Measurements from ENCODE around the gene PCGF5. TPM values are rescaled to one million over a fixed set of nuclear protein-coding genes. Genes with fewer than 3 reads are reported as not detected.
"Not testable (repeated sequence)": the region's sequence is repeated elsewhere in the genome, so short reads cannot be mapped to it uniquely, and the experiment has no call there.

The PCGF5 gene
- total RNA-seq, 1 donor, result 106 TPM

DNA sequence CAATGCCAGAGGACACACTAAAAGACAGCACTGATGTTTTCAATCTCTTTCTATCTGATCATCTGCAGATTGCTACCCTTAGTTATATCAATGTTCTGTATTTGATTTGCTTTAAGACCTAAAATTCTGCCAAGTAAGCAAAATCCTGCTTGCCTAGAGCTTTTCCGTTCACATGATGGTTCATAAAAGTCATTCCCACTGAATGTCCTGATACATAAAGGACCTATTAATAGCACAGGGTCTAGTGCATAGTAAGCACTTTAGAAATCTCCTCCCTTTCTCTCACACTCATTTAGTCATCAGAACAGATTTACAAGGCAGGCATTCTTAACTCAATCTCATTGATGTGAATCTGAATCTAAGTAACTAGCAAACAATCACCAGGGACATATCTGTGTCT, 68.8 kb downstream of the PCGF5 start:
- Histone ChIP-seq H3K4me1 (ENCODE audit: insufficient read depth, low read length) (no peaks in the 10 kb centered on the region), H3K27me3 (ENCODE audit: insufficient read depth, low read length) (no peaks in the 10 kb centered on the region), H3K4me3 (ENCODE audit: low read length) (no peak overlapping the region)

GRCh38 chr10:91290607-91291006, 70.1 kb downstream of the PCGF5 start:
- no peaks in the 10 kb centered on the region for H3K9me3 ChIP-seq (ENCODE audit: low read depth, low read length)
- no peak overlapping the region for H3K4me3 ChIP-seq (ENCODE audit: low read length)
- no peaks in the 10 kb centered on the region for H3K27me3 ChIP-seq (ENCODE audit: insufficient read depth, low read length)
- H3K4me1 ChIP-seq (ENCODE audit: insufficient read depth, low read length), result no peaks in the 10 kb centered on the region

More for the DNA sequence above, 68.8 kb downstream of the PCGF5 start:
- H3K9me3 ChIP-seq (ENCODE audit: low read depth, low read length), result no peaks in the 10 kb centered on the region

DNA sequence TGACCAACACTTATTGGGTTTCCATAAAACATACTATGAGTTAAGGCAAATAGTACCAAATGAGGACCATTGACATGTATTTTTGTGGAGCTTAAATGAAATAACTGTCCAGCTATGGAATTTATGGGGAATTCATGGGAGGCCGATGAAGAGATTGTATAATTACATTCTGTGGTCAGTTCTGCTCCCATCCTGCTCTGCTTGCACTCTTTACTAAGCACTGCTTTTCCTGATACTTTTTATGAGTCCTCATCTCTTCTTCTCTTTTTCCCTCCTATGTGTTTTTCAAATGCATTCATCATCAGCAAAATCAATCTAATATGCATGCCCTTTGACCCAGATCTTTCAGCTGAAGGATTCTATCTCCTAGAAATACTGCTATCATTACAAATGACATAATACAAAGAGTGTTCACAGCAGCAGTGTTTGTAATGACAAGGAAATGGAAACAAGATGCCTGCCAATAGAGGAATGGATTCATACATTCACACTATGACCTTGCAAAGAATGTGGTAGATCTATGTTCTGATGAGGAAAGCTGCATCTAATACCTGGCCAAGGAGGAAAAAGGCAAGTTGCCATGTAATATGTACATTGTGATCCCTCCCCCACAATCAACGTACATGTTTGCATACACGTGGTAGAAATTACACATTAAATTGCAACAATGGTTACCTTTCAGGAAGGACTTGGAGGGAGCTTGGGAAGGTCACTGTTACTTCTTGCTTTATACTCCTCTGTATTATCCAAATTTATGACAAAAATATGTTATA, 73.9 kb downstream of the PCGF5 start:
- Histone ChIP-seq H3K27me3 (ENCODE audit: insufficient read depth, low read length) (no peaks in the 10 kb centered on the region), H3K4me1 (ENCODE audit: insufficient read depth, low read length) (peaks cover 8% of the 10 kb centered on the region), H3K9me3 (ENCODE audit: low read depth, low read length) (no peaks in the 10 kb centered on the region), H3K4me3 (ENCODE audit: low read length) (no peak overlapping the region)

DNA sequence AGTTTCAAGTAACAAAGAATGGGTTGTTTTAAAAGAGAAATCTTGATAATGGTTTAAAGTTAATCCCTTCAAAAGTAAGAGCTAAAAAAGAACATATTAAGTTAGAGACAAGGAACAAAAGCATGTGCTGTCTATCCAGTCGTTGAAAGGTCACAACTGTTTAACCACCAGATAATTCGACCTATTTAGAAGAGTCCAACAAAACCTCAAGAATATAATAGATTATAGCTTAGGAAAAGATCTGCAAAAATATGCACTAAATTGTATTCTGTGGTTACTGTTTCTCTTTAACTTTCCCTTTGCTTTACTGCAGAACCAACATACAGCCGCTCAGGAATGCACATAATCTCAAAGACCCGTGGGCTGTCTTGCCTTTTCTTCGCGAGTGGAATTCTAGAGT, 74.9 kb downstream of the PCGF5 start:
- peaks cover 8% of the 10 kb centered on the region for H3K4me1 ChIP-seq (ENCODE audit: insufficient read depth, low read length)
- no peaks in the 10 kb centered on the region for H3K9me3 ChIP-seq (ENCODE audit: low read depth, low read length)
- H3K4me3 ChIP-seq (ENCODE audit: low read length), result no peak overlapping the region
- no peaks in the 10 kb centered on the region for H3K27me3 ChIP-seq (ENCODE audit: insufficient read depth, low read length)

DNA sequence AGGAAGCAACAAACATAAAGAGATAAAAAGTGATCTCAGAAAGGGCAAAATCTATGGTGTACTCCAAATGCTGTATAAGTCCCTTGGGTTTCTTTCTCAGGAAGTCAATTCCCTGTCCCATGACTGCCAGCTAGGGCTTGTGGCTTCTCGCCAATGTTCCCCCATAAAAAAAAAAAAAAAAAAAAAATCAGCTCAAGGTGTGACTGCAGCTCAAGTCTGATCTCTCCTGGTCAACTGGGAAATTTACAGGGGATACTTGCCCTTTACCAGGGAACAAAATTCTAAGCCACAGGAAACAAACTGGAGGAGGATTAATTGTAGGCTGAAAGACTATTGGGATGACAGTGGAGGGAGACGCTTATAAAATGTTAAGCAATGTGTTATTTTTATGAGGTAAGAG, 76.0 kb downstream of the PCGF5 start:
- no peaks in the 10 kb centered on the region for H3K27me3 ChIP-seq (ENCODE audit: insufficient read depth, low read length)
- no peak overlapping the region for H3K4me3 ChIP-seq (ENCODE audit: low read length)
- H3K9me3 ChIP-seq (ENCODE audit: low read depth, low read length), result no peaks in the 10 kb centered on the region
- H3K4me1 ChIP-seq (ENCODE audit: insufficient read depth, low read length), result peaks cover 8% of the 10 kb centered on the region

GRCh38 chr10:91298224-91298871, 77.9 kb downstream of the PCGF5 start:
- Histone ChIP-seq H3K4me1 (ENCODE audit: insufficient read depth, low read length) (peaks cover 8% of the 10 kb centered on the region), H3K27me3 (ENCODE audit: insufficient read depth, low read length) (no peaks in the 10 kb centered on the region), H3K4me3 (ENCODE audit: low read length) (peak overlapping the region; percentile 0), H3K9me3 (ENCODE audit: low read depth, low read length) (no peaks in the 10 kb centered on the region)

GRCh38 chr10:91299999-91300575, 79.6 kb downstream of the PCGF5 start:
- H3K9me3 ChIP-seq (ENCODE audit: low read depth, low read length), result no peaks in the 10 kb centered on the region
- H3K4me3 ChIP-seq (ENCODE audit: low read length), result no peak overlapping the region
- H3K4me1 ChIP-seq (ENCODE audit: insufficient read depth, low read length), result peaks cover 8% of the 10 kb centered on the region
- no peaks in the 10 kb centered on the region for H3K27me3 ChIP-seq (ENCODE audit: insufficient read depth, low read length)

DNA sequence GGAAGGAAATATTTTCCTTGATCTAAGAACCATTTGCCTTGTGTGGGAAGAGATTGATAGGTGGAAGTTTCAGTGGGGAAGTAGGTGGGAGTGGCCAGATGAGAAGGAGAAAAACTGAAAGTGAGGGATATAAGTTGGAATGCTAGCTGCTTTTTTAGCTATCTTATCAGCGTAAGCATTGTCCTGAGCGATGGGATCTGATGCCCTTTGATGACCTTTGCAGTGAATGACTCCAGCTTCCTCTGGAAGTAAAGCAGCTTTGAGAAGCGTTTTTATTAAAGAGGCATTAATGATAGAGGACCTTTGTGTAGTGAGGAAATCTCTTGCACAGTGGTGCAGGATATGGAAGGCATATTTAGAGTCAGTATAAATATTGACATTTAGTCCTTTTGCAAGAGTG, 82.5 kb downstream of the PCGF5 start:
- H3K4me1 ChIP-seq (ENCODE audit: insufficient read depth, low read length); H3K9me3 ChIP-seq (ENCODE audit: low read depth, low read length); H3K27me3 ChIP-seq (ENCODE audit: insufficient read depth, low read length); H3K4me3 ChIP-seq (ENCODE audit: low read length): not testable (repeated sequence)

DNA sequence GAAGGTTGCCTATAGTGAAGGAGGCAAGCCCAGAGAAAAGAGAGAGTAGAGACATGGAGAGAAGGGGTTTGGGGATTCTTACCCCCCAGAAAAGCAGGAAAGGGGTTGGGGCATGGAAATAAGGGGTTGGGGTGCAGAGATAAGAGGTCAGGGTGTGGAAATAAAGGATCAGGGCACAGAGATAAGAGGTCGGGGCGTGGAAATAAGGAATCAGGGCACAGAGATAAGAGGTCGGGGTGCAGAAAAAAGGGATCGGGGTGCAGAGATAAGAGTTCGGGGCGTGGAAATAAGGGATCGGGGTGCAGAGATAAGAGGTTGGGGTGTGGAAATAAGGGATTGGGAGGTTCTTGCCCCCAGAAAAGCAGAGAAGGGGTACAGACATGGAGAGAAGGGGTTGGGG, 85.5 kb downstream of the PCGF5 start:
- not testable (repeated sequence) for H3K4me3 ChIP-seq (ENCODE audit: low read length); H3K4me1 ChIP-seq (ENCODE audit: insufficient read depth, low read length); H3K9me3 ChIP-seq (ENCODE audit: low read depth, low read length); H3K27me3 ChIP-seq (ENCODE audit: insufficient read depth, low read length)

DNA sequence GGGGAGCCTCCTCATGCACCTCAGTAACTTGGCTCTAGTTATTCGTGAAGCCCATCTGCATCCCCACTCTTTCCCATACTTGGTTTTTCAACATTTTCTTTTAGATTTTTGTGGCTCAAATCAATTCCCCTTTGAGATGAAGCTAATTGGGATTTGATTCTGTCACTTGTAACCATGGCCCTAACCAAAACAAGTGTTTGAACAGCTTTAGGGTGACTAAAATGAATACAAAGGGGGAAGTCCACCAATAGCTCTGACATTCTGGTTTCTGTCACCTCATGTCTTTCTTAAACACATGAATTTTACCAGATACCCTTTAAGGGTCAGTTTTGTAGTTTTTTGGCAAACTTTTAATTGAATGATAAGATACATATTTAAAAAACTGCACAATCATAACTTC, 87.0 kb downstream of the PCGF5 start:
- no peaks in the 10 kb centered on the region for H3K4me1 ChIP-seq (ENCODE audit: insufficient read depth, low read length)
- H3K27me3 ChIP-seq (ENCODE audit: insufficient read depth, low read length), result peaks cover 9% of the 10 kb centered on the region
- H3K4me3 ChIP-seq (ENCODE audit: low read length), result no peak overlapping the region
- H3K9me3 ChIP-seq (ENCODE audit: low read depth, low read length), result no peaks in the 10 kb centered on the region

DNA sequence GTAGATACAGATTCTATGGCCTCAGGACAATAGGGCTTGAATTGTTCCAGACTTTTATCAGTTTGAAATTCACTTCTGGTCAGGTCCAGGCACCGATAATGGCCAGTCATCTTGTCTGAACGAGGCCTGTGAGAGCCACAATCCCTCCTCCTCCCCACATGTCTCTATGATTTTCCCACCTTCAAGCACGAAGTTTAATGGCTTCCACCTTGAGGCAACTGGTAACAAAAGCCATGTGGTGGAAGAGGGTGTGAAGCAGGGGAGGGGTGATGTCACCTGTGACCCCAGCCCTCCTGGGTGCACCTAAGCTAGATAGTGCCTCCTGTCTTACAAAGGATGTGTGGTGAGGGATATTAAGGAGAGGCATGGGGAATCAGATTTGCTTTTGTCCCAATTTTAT, 89.2 kb downstream of the PCGF5 start:
- no peaks in the 10 kb centered on the region for H3K4me1 ChIP-seq (ENCODE audit: insufficient read depth, low read length)
- H3K9me3 ChIP-seq (ENCODE audit: low read depth, low read length), result no peaks in the 10 kb centered on the region
- peaks cover 9% of the 10 kb centered on the region for H3K27me3 ChIP-seq (ENCODE audit: insufficient read depth, low read length)
- no peak overlapping the region for H3K4me3 ChIP-seq (ENCODE audit: low read length)

DNA sequence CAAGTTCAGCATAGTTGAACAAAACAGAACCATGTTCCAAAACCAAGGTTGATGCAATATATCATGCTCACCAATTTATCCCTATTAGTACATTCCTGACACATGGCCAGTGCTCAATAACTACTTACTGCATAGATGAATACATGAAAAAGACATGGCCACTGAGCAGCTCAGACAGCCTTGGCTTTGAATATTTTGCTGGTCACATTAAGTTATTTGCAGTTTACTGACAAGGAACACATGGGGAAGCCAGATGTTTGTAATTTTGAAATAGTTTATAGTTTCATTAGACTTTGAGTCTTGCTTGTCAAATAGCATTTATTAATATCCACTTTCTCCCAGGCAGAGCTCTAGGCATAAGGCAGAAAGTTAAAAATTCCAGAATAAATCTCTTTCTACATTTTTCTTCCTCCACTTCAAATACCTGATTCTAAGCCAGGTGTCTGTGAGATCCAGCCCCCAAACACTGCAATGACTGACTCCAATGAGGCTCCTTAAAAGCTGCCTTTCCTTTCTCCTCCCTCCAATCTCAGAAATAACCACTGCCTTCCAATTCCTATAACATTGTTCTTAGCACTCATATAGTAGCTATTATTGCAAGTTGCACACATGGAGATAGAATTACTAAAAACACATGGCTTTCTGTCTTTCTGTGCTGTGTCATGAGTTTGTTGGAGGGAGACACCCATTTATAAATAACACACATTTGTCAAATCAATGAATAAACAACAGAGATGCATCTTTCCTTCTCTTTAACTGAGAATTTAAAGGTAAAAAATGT, 91.3 kb downstream of the PCGF5 start:
- no peak overlapping the region for H3K4me3 ChIP-seq (ENCODE audit: low read length)
- no peaks in the 10 kb centered on the region for H3K9me3 ChIP-seq (ENCODE audit: low read depth, low read length)
- H3K27me3 ChIP-seq (ENCODE audit: insufficient read depth, low read length), result peaks cover 9% of the 10 kb centered on the region
- no peaks in the 10 kb centered on the region for H3K4me1 ChIP-seq (ENCODE audit: insufficient read depth, low read length)

- Histone ChIP-seq H3K9me3 (ENCODE audit: low read depth, low read length) (no peaks in the 10 kb centered on the region), H3K4me3 (ENCODE audit: low read length) (no peak overlapping the region), H3K4me1 (ENCODE audit: insufficient read depth, low read length) (no peaks in the 10 kb centered on the region), H3K27me3 (ENCODE audit: insufficient read depth, low read length) (peaks cover 9% of the 10 kb centered on the region)
These were observed 91.9 kb downstream of the PCGF5 start for GRCh38 chr10:91312382-91312733.

DNA sequence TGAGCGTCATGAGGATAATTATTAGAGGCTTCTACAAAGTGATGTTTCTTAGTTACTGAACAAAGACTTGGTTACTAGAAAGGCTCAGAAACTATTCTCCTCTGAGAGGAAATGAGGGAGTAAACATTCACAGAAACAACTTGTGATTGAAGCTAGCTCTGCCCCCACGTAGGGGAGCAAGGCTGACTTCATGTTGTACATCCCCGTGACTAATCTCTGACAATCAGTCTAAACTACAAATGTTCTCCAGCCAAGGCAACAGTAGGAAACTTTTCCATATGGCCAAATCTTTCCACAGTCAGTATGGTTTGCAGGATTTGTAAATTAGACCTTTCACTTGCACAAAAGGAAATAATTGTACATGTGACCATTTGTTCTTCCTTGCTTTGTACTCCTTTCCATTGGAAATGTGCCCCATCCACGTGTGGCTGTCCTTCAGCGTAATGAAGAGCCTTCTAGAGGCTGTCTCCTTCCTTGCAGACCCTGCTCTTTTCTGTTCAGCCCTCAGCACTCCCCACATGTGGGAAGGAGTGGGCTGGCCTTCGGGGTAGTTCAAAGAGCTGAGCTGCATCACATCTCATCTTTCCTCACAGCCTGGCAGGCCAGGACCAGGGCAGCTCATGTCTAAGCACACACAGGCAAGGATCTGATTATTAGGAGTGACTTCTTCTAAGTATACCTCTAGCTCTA, 93.5 kb downstream of the PCGF5 start:
- H3K4me3 ChIP-seq (ENCODE audit: low read length), result no peak overlapping the region
- no peaks in the 10 kb centered on the region for H3K9me3 ChIP-seq (ENCODE audit: low read depth, low read length)
- H3K27me3 ChIP-seq (ENCODE audit: insufficient read depth, low read length), result peaks cover 2% of the 10 kb centered on the region
- no peaks in the 10 kb centered on the region for H3K4me1 ChIP-seq (ENCODE audit: insufficient read depth, low read length)

DNA sequence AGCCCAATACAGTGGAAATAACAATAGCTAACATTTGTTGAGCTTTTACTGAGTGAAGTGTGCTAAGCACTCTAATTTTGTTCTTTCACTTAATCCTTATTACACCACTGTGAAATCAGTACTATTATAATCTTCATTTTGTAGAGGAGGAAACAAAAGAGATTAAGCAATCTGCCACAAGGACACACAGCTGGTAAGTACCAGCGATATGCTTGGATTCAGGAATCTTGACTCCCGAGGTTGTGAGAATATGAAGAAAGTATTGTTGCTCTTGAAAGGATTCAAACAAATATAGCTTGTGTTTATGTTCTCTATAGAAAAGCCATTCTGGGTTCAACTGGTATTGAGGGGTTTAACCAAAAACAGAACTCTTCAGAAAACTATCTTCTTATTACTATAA, 96.0 kb downstream of the PCGF5 start:
- Histone ChIP-seq H3K27me3 (ENCODE audit: insufficient read depth, low read length) (no peaks in the 10 kb centered on the region), H3K9me3 (ENCODE audit: low read depth, low read length) (no peaks in the 10 kb centered on the region), H3K4me1 (ENCODE audit: insufficient read depth, low read length) (no peaks in the 10 kb centered on the region), H3K4me3 (ENCODE audit: low read length) (no peak overlapping the region)
